NAMALWA (cell line): Measurements from ENCODE around the gene NDEL1.

Experiments
- DNase-seq: peaks from one replicate; pipeline ENCODE4 v3.0.0-alpha.2; 2015; ENCODE audit warnings: low spot score

Gene NDEL1

DNA sequence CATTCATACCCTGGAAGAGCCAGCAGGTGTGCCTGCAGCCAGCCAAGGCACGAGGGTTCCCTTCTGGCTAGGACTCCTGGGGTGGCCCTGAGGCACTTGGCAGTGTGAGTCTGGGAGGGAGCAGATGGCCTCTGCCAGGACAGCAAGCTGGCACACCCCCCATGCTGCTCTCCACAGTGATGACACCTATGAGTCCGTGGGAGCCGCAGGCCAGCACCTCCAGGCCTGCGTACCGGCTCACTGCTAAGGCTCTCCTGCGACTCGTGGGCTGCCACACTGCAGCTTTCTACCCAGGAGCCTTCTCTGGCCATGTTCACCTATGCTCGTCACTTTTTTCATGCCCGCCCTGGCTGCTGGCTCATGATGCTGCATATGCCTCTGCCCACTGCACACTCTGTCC lies 68.1 kb downstream of the NDEL1 start:
- no peak for DNase-seq

DNA sequence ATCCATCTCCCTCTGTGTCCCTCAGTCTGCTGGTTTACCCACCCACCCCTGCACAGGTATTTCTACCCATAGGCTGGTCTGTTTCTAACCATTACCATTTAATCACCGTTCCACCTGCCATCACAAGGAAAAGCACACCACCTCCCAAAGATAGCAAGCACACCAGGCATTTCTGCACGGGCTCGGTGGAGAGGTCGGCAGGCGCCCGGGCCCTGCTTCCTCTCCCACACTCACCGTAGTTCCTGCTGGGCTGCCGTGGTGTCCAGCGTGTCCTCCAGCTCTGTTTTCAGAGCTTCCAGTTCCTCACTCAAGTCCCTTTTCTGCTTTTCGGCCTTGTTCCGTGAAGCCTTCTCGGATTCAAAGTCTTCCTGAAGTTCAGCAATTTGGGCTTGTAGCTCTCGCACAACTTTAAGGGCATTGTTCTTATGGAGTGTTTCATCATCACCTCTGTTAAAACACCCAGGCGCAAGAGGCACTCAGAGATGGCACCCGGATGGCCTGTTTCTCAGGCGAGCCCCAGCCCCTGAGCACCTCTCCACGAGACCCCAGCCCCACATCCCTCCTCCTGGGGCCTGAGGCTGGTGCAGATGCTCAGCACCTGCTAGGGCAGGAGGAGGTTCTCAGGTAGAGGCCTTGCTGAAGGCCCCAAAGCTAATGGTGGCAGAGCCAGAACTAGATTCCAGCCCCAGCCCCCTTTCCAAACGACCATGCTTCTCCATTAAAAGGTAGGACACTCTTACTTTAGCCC lies 69.0 kb downstream of the NDEL1 start:
- DNase-seq = no peak

DNA sequence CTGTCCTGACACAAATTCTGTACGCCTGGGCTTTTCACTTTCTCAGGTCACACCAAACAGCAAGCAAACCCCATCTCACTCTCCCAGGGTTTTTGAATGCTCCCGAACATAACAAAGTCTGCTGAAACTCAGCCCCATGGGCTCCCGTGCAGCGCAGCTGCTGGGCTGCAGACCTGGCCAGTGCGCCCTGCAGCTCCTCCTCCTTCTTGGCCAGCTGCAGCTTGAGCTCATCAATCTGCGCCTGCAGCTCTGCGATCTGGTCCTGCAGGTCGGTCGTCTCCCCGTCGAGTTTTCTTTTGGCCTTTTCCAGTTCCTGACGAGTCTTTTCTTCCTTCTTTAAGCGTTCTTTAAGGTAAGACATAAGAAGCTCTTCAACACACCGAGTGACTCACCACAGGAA lies 70.5 kb downstream of the NDEL1 start:
- DNase-seq = no peak

DNA sequence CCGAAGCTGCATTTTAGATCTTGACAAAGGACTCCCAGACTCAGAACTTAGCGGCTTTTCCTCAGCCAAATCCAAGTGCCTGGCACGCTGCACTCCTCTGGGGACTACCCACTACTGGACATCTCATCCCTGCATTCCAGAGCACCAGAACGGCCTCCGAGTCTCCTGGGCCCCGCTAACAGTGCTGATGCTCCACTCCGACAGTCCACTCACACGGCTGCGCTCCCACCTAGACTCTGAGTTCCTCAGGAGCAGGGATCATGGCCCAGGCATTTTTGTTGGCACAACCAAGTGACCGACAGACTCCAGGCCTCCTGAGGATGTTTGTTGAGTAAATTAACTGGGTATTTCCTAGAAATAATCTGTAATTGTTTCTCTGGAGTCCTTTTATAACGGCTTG lies 79.1 kb downstream of the NDEL1 start:
- no peak for DNase-seq
